ENCODE measurements around the gene SHANK1. TPM values are rescaled to one million over a fixed set of nuclear protein-coding genes. Genes with fewer than 3 reads are reported as not detected.

The SHANK1 gene
- total and polyA plus RNA-seq, 2 donors (not counting 3 experiments of a cell fraction or from before 2014, with no cell fraction given), result 0.66 to 1.9 TPM

DNA sequence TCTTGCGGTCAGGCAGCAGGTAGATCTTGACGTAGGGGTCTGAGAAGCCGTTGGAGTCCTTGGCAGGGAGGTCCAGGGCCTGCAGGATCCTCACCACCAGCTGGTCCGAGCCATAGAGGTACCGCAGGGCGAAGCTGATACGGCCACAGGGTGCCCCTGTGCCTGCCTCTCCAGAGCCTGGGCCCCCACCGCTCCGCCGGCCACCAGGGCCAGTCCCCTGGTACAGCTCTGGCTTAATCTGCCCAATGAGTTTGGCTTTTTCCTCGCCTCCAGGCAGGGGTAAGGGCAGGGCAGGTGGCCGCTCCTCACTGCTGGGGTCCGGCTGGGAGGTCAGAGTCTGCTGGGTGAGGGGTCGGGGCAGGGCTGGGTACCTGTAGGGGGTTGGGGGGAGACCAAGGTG is 89.8 kb downstream of the SHANK1 start:
- Histone ChIP-seq H3K4me3 (replicated peaks in 1 of 3; ENCODE audit: insufficient read depth in 1 of 3, low read depth in 1 of 3, low read length in 3 of 3) (no peak overlapping the region), H3K4me1 (ENCODE audit: control insufficient read depth, extremely low read depth, insufficient read depth, low read length) (no peaks in the 10 kb centered on the region), H3K9me3 (replicated peaks; ENCODE audit: control insufficient read depth, insufficient read depth, low read length) (no peaks in the 10 kb centered on the region), H3K36me3 (ENCODE audit: control insufficient read depth in 2 of 2, extremely low read depth in 1 of 2, insufficient read depth in 2 of 2, low read length in 2 of 2) (no peaks in the 10 kb centered on the region), H3K79me2 (ENCODE audit: control insufficient read depth, insufficient read depth, low read length) (no peaks in the 10 kb centered on the region), H3K27me3 (ENCODE audit: control insufficient read depth in 2 of 2, insufficient read depth in 2 of 2, low read length in 2 of 2) (no peaks in the 10 kb centered on the region), H3K27ac (ENCODE audit: insufficient read depth, low read depth, low read length) (no peak overlapping the region), H3K9me1 (replicated peaks; ENCODE audit: control insufficient read depth, extremely low read depth, insufficient read depth, low read length) (no peaks in the 10 kb centered on the region), H4K20me1 (replicated peaks; ENCODE audit: control insufficient read depth, extremely low read depth, insufficient read depth, low read length) (no peaks in the 10 kb centered on the region), H3K9ac (replicated peaks; ENCODE audit: extremely low read depth, insufficient read depth, low read length) (no peak overlapping the region), H2AFZ (ENCODE audit: low read depth, low read length) (no peak overlapping the region), H3K4me2 (ENCODE audit: insufficient read depth, low read length) (no peak overlapping the region)
- dilution Hi-C loops (cut with MboI; ENCODE audit: extremely low pct_ligation_motif_present, low sequenced_read_pairs) (no loop called here), intact Hi-C loops (cut with micrococcal nuclease) (no loop called here)
- FAIRE-seq, result no peak
- TF ChIP-seq MYC (IDR thresholded peaks at IDR 0.05; ENCODE audit: low read depth, low read length), result no peak
- ChIA-PET CTCF (no interaction called here), POLR2A (interaction anchor here (0.5 kb wide), 1 partner anchor 748 kb away, joined by 4 read pairs; no protein-coding TSS in a partner anchor)
- DNase-seq (ENCODE audit: low read depth, low spot score), result no peak
- BruUV-seq (replicated peaks), result no TSS peak

- DNase-seq (ENCODE audit: low read depth, low spot score) (no peak), FAIRE-seq (no peak)
- H3K27me3 ChIP-seq (ENCODE audit: control insufficient read depth in 2 of 2, insufficient read depth in 2 of 2, low read length in 2 of 2), result no peaks in the 10 kb centered on the region
- dilution Hi-C loops (cut with MboI; ENCODE audit: extremely low pct_ligation_motif_present, low sequenced_read_pairs) (no loop called here), intact Hi-C loops (cut with micrococcal nuclease) (no loop called here)
- TF ChIP-seq FOS (IDR thresholded peaks at IDR 0.05; ENCODE audit: borderline replicate concordance, insufficient read depth, low read length) (no peak), MYC (IDR thresholded peaks at IDR 0.05; ENCODE audit: low read depth, low read length) (no peak), JUN (IDR thresholded peaks at IDR 0.05; ENCODE audit: borderline replicate concordance, insufficient read depth, insufficient read length, low read depth) (no peak), GATA2 (IDR thresholded peaks at IDR 0.05; ENCODE audit: insufficient read depth, insufficient read length, low read depth, low read length) (no peak), EZH2 (IDR thresholded peaks at IDR 0.05; ENCODE audit: borderline replicate concordance, low read depth, low read length, severe bottlenecking) (no peak), POLR2A (IDR thresholded peaks at IDR 0.05; ENCODE audit: low read depth, low read length) (no peak), POLR2AphosphoS5 (IDR thresholded peaks at IDR 0.05; ENCODE audit: insufficient read depth, low read depth, low read length) (no peak)
- TF ChIP-seq, protein P1, sequence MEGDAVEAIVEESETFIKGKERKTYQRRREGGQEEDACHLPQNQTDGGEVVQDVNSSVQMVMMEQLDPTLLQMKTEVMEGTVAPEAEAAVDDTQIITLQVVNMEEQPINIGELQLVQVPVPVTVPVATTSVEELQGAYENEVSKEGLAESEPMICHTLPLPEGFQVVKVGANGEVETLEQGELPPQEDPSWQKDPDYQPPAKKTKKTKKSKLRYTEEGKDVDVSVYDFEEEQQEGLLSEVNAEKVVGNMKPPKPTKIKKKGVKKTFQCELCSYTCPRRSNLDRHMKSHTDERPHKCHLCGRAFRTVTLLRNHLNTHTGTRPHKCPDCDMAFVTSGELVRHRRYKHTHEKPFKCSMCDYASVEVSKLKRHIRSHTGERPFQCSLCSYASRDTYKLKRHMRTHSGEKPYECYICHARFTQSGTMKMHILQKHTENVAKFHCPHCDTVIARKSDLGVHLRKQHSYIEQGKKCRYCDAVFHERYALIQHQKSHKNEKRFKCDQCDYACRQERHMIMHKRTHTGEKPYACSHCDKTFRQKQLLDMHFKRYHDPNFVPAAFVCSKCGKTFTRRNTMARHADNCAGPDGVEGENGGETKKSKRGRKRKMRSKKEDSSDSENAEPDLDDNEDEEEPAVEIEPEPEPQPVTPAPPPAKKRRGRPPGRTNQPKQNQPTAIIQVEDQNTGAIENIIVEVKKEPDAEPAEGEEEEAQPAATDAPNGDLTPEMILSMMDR (IDR thresholded peaks at IDR 0.05; ENCODE audit: extremely low read depth in 1 of 2, insufficient read depth in 1 of 2, low read depth in 1 of 2, low read length in 2 of 2), result no peak
- TF ChIP-seq, protein P2, sequence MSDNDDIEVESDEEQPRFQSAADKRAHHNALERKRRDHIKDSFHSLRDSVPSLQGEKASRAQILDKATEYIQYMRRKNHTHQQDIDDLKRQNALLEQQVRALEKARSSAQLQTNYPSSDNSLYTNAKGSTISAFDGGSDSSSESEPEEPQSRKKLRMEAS (IDR thresholded peaks at IDR 0.05; ENCODE audit: insufficient read depth, insufficient read length), result no peak
- no peaks in the 10 kb centered on the region for H3K4me1 ChIP-seq (ENCODE audit: control insufficient read depth, extremely low read depth, insufficient read depth, low read length)
- H4K20me1 ChIP-seq (replicated peaks; ENCODE audit: control insufficient read depth, extremely low read depth, insufficient read depth, low read length), result no peaks in the 10 kb centered on the region
- no peak overlapping the region for H3K27ac ChIP-seq (ENCODE audit: insufficient read depth, low read depth, low read length)
- no peak overlapping the region for H3K4me2 ChIP-seq (ENCODE audit: insufficient read depth, low read length)
- no peaks in the 10 kb centered on the region for H3K36me3 ChIP-seq (ENCODE audit: control insufficient read depth in 2 of 2, extremely low read depth in 1 of 2, insufficient read depth in 2 of 2, low read length in 2 of 2)
- CTCF ChIA-PET, result no interaction called here
- H3K9ac ChIP-seq (replicated peaks; ENCODE audit: extremely low read depth, insufficient read depth, low read length), result no peak overlapping the region
- POLR2A ChIA-PET, result interaction anchor here (0.5 kb wide), 1 partner anchor 749 kb away, joined by 4 read pairs; no protein-coding TSS in a partner anchor
- no peak overlapping the region for H2AFZ ChIP-seq (ENCODE audit: low read depth, low read length)
- no peaks in the 10 kb centered on the region for H3K9me1 ChIP-seq (replicated peaks; ENCODE audit: control insufficient read depth, extremely low read depth, insufficient read depth, low read length)
- no peak overlapping the region for H3K4me3 ChIP-seq (replicated peaks in 1 of 3; ENCODE audit: insufficient read depth in 1 of 3, low read depth in 1 of 3, low read length in 3 of 3)
- no TSS peak for BruUV-seq (replicated peaks)
- H3K79me2 ChIP-seq (ENCODE audit: control insufficient read depth, insufficient read depth, low read length), result no peaks in the 10 kb centered on the region
- no peaks in the 10 kb centered on the region for H3K9me3 ChIP-seq (replicated peaks; ENCODE audit: control insufficient read depth, insufficient read depth, low read length)
These were observed 90.4 kb downstream of the SHANK1 start for GRCh38 chr19:50629194-50629593.

Data from endothelial cell of umbilical vein (primary cell).